Common myeloid progenitor, CD34-positive (primary cell): Measurements from ENCODE around the gene WARS2.

Experiments used
- CTCF ChIA-PET: fragments of 350-600 bp; sonication (Branson Sonifier 250); formaldehyde crosslinking; loops from one replicate; lab custom pipeline; 2021; ENCODE audit warnings: antibody characterized with exemption; lab: Charles Lee
- POLR2A ChIA-PET: fragments of 350-600 bp; sonication (Branson Sonifier 250); formaldehyde crosslinking; loops from one replicate; lab custom pipeline; 2021; ENCODE audit warnings: antibody characterized with exemption; lab: Charles Lee
- DNase-seq, 3 donors: peaks; one replicate each; pipeline versions ENCODE4 v3.0.0 to v3.0.0-alpha.2; 2013
- H3K27ac ChIP-seq, 2 experiments: 1 replicate in 1 of 2; 2 replicates in 1 of 2; pipeline ENCODE4 v1.7.0; 2013; ENCODE audit warnings: inconsistent platforms in 2 of 2, low read length in 2 of 2, mild to moderate bottlenecking in 2 of 2, low read depth in 1 of 2, moderate library complexity in 1 of 2; ENCODE audit not compliant: severe bottlenecking in 2 of 2, insufficient read depth in 1 of 2, poor library complexity in 1 of 2
- H3K27me3 ChIP-seq, 5 experiments: replicated peaks in 2 of 5; 1 replicate in 3 of 5; 2 replicates in 2 of 5; pipeline versions ENCODE4 v1.6.1 to v1.7.0; 2013; ENCODE audit warnings: low read length in 4 of 5, mild to moderate bottlenecking in 2 of 5, moderate library complexity in 2 of 5, inconsistent platforms in 1 of 5; ENCODE audit not compliant: insufficient read depth in 5 of 5, control insufficient read depth in 4 of 5
- H3K36me3 ChIP-seq, 4 experiments: 1 replicate in 2 of 4; 2 replicates in 2 of 4; pipeline versions ENCODE4 v1.6.1 to v1.7.0; 2013; ENCODE audit warnings: low read length in 3 of 4, control low read depth in 1 of 4, mild to moderate bottlenecking in 1 of 4; ENCODE audit not compliant: control insufficient read depth in 4 of 4, insufficient read depth in 4 of 4
- H3K4me1 ChIP-seq, 4 experiments: 1 replicate in 3 of 4; 2 replicates in 1 of 4; pipeline versions ENCODE4 v1.6.1 to v1.7.1; 2013; ENCODE audit warnings: low read length in 3 of 4, mild to moderate bottlenecking in 3 of 4, control low read depth in 1 of 4, inconsistent platforms in 1 of 4, moderate library complexity in 1 of 4; ENCODE audit not compliant: control insufficient read depth in 4 of 4, insufficient read depth in 4 of 4; ENCODE audit errors: control extremely low read depth in 1 of 4
- H3K4me3 ChIP-seq, 7 experiments: 1 replicate in 4 of 7; 2 replicates in 3 of 7; pipeline versions ENCODE4 v1.5.1 to v1.7.0; 2013; ENCODE audit warnings: mild to moderate bottlenecking in 7 of 7, low read length in 6 of 7, moderate library complexity in 6 of 7, inconsistent platforms in 2 of 7, low read depth in 2 of 7, control low read depth in 1 of 7; ENCODE audit not compliant: insufficient read depth in 4 of 7, control insufficient read depth in 1 of 7; ENCODE audit errors: extremely low read depth in 1 of 7
- H3K9me3 ChIP-seq, 5 experiments: 1 replicate in 4 of 5; 2 replicates in 1 of 5; pipeline versions ENCODE4 v1.6.1 to v1.7.1; 2013; ENCODE audit warnings: low read length in 4 of 5, mild to moderate bottlenecking in 2 of 5, inconsistent platforms in 1 of 5, low read depth in 1 of 5, moderate library complexity in 1 of 5; ENCODE audit not compliant: control insufficient read depth in 4 of 5, insufficient read depth in 2 of 5; ENCODE audit errors: control extremely low read depth in 1 of 5
- WGBS: methylation state at CpG from one replicate; pipeline ENCODE4 v1.1.5; 2013; ENCODE audit not compliant: insufficient coverage; 5-methylcytosine and 5-hydroxymethylcytosine counted together

WARS2 gene

DNA sequence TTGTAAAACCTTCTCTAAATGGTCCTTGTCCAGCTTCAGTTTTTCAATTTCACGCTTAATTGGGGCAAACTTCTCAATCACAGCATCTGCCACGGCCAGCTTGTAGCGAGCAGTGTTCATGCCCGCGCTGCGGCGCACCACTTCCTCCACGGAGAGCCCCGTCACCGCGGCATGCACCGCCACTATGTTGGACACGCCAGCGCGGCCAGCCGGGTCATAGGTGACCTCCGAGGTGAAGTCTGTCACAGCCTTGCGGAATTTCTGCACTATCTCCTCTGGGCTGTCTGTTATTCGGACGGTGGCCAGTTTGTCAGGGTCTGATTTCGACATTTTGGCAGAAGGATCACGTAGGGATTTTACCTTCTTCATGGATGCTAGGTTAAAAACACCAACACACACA lies 107.5 kb downstream of the WARS2 start:
- Histone ChIP-seq H3K4me1 (no peaks in the 10 kb centered on the region), H3K9me3 (peaks cover 0 to 3% (median 0%) of the 10 kb centered on the region in 5 experiments), H3K4me3 (no peak overlapping the region), H3K36me3 (peaks cover 2 to 6% (median 5%) of the 10 kb centered on the region in 4 experiments), H3K27ac (no peak overlapping the region), H3K27me3 (no peaks in the 10 kb centered on the region)
- POLR2A ChIA-PET, result no interaction called here
- DNase-seq, result no peak
- CTCF ChIA-PET, result no interaction called here
- 100% methylated on average over 20 of the region's 22 CpGs for WGBS

GRCh38 chr1:119027759-119028158 lies 112.7 kb downstream of the WARS2 start:
- H3K9me3 ChIP-seq, result no peaks in the 10 kb centered on the region
- no peaks in the 10 kb centered on the region for H3K4me1 ChIP-seq
- WGBS, result 100% methylated on average over 1 of the region's 1 CpG
- H3K4me3 ChIP-seq, result no peak overlapping the region
- H3K36me3 ChIP-seq, result peaks cover 0 to 3% (median 2%) of the 10 kb centered on the region in 4 experiments
- DNase-seq, result no peak
- ChIA-PET POLR2A (no interaction called here), CTCF (no interaction called here)
- H3K27me3 ChIP-seq, result no peaks in the 10 kb centered on the region
- no peak overlapping the region for H3K27ac ChIP-seq

GRCh38 chr1:119026956-119027355 lies 113.5 kb downstream of the WARS2 start:
- no peaks in the 10 kb centered on the region for H3K27me3 ChIP-seq
- DNase-seq, result no peak
- H3K4me1 ChIP-seq, result no peaks in the 10 kb centered on the region
- ChIA-PET CTCF (no interaction called here), POLR2A (no interaction called here)
- 94% methylated on average over 3 of the region's 5 CpGs for WGBS
- no peaks in the 10 kb centered on the region for H3K9me3 ChIP-seq
- no peak overlapping the region for H3K27ac ChIP-seq
- H3K4me3 ChIP-seq, result no peak overlapping the region
- H3K36me3 ChIP-seq, result peaks cover 0 to 3% (median under 1%) of the 10 kb centered on the region in 4 experiments

DNA sequence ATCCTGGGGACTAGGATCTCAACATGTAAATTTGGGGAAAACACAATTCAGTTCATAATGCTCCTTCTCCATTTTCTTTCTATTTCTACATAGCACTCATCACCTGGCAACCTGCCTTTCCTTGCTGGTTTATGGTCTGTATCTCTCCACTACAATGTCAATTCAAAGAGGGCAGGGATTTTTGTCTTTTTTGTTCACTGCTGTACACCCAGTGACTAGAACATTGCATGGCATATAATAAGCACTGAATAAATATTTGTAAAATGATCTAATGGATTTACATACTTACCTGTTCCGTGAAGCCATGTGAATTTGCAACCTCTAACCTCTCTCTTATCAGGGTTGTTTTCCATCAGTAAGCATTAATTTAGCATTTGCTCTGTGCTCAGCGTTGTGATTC lies 124.9 kb downstream of the WARS2 start:
- Histone ChIP-seq H3K36me3 (no peaks in the 10 kb centered on the region), H3K9me3 (no peaks in the 10 kb centered on the region), H3K4me1 (no peaks in the 10 kb centered on the region), H3K27me3 (peaks cover 0 to 19% (median 9%) of the 10 kb centered on the region in 5 experiments), H3K4me3 (no peak overlapping the region), H3K27ac (no peak overlapping the region)
- DNase-seq, result no peak
- ChIA-PET POLR2A (no interaction called here), CTCF (no interaction called here)
- 100% methylated on average over 1 of the region's 2 CpGs for WGBS

GRCh38 chr1:119012383-119012782 lies 128.1 kb downstream of the WARS2 start:
- Histone ChIP-seq H3K4me1 (peaks cover 2 to 12% (median 9%) of the 10 kb centered on the region in 4 experiments), H3K36me3 (no peaks in the 10 kb centered on the region), H3K27ac (no peak overlapping the region), H3K9me3 (no peaks in the 10 kb centered on the region), H3K27me3 (peaks cover 5 to 49% (median 20%) of the 10 kb centered on the region in 5 experiments), H3K4me3 (no peak overlapping the region)
- CTCF ChIA-PET, result no interaction called here
- POLR2A ChIA-PET, result no interaction called here
- no peak for DNase-seq
- WGBS, result 91% methylated on average over 4 of the region's 5 CpGs

GRCh38 chr1:119011706-119012105 lies 128.7 kb downstream of the WARS2 start:
- H3K36me3 ChIP-seq, result no peaks in the 10 kb centered on the region
- CTCF ChIA-PET, result no interaction called here
- POLR2A ChIA-PET, result no interaction called here
- H3K4me3 ChIP-seq, result no peak overlapping the region
- DNase-seq, result no peak
- no peak overlapping the region for H3K27ac ChIP-seq
- H3K27me3 ChIP-seq, result peaks cover 5 to 55% (median 25%) of the 10 kb centered on the region in 5 experiments
- H3K9me3 ChIP-seq, result no peaks in the 10 kb centered on the region
- WGBS, result 96% methylated on average over 3 of the region's 3 CpGs
- H3K4me1 ChIP-seq, result peaks cover 2 to 18% (median 12%) of the 10 kb centered on the region in 4 experiments

DNA sequence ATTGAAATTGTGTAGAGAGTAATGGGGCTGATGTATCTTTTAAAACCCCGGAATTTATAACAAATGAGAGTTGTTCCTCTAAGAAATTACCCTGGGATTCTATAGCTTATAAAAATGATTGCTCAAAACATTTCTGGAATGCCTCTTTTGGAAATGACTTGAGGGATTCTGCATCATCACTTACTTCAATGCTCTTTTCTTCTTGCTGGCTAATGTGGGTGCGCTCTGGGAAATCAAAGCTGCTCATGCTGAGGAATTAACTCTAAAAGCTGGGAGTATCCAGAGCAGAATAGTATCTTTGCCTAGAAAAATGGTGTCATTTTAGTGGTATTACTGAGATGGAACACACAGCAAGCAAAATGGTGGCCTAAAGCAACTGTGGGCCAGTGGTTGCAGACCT lies 129.3 kb downstream of the WARS2 start:
- Histone ChIP-seq H3K27ac (no peak overlapping the region), H3K27me3 (peaks cover 8 to 61% (median 31%) of the 10 kb centered on the region in 5 experiments), H3K36me3 (no peaks in the 10 kb centered on the region), H3K4me3 (no peak overlapping the region), H3K4me1 (peaks cover 2 to 21% (median 12%) of the 10 kb centered on the region in 4 experiments), H3K9me3 (peaks cover 0 to under 1% (median 0%) of the 10 kb centered on the region in 5 experiments)
- DNase-seq, result no peak
- CTCF ChIA-PET, result interaction anchor here (0.6 kb wide), 1 partner anchor 20 kb away, joined by 3 read pairs; no protein-coding TSS in a partner anchor
- no CpG with 5 or more reads among the region's 2 CpGs for WGBS
- POLR2A ChIA-PET, result no interaction called here
